Daoy (cell line): ENCODE results near the gene PCCB. TPM values are rescaled to one million over a fixed set of nuclear protein-coding genes. Genes with fewer than 3 reads are reported as not detected.

Experiments used
- total RNA-seq: library from RNA; depleted of rRNA; stranded (reverse); fragments of >200 nt; shearing (Covaris generic); gene quantifications from 2 replicates; pipeline ENCODE4 v1.2.3, GENCODE V29; 2014; rRNA removed

The PCCB gene
- total RNA-seq, 1 experiment from 2014 or later, result 85.3 TPM

Other genes with a start within 250 kb of the PCCB start
- 5.1 and 24.9 TPM in 2 replicates for gene MSL2, start 54.0 kb upstream of the PCCB start, total RNA-seq